ENCODE data around the gene PLAU.

The PLAU gene

GRCh38 chr10:73965890-73966768, 55.2 kb downstream of the PLAU start:
- no peak overlapping the region for H3K27ac ChIP-seq
- TF ChIP-seq, protein P1, sequence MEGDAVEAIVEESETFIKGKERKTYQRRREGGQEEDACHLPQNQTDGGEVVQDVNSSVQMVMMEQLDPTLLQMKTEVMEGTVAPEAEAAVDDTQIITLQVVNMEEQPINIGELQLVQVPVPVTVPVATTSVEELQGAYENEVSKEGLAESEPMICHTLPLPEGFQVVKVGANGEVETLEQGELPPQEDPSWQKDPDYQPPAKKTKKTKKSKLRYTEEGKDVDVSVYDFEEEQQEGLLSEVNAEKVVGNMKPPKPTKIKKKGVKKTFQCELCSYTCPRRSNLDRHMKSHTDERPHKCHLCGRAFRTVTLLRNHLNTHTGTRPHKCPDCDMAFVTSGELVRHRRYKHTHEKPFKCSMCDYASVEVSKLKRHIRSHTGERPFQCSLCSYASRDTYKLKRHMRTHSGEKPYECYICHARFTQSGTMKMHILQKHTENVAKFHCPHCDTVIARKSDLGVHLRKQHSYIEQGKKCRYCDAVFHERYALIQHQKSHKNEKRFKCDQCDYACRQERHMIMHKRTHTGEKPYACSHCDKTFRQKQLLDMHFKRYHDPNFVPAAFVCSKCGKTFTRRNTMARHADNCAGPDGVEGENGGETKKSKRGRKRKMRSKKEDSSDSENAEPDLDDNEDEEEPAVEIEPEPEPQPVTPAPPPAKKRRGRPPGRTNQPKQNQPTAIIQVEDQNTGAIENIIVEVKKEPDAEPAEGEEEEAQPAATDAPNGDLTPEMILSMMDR (conservative IDR thresholded peaks at IDR 0.05), result no peak

DNA sequence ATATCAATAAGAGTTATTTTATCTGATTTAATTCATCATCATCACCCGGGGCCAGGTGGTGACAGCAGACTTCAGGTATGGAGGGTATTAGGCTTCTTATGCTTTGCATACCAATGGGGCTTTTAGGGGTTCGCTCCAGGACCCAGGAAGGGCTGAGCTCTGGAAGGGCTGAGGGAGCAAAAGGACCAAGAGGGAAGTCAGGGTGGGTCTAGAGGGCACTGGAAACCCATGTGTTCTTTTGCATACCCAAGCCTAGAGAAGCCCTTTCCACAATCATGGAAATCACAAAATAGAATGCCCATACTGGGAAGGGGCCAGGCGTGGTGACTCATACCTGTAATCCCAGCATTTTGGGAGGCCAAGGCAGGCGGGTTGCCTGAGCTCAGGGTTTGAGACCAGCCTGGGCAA, 56.1 kb downstream of the PLAU start:
- H3K27ac ChIP-seq, result no peak overlapping the region

More for the DNA sequence above, 56.1 kb downstream of the PLAU start:
- TF ChIP-seq, protein P1 (conservative IDR thresholded peaks at IDR 0.05), result no peak
